NCI-H1694 treated with DMSO at 0.1 percent for 48 hours (cell line): Measurements from ENCODE around the gene SLC5A11.
A peak's percentile ranks its signal among the peaks of the same experiment; 100 is the strongest.
"Not testable (repeated sequence)": the region's sequence is repeated elsewhere in the genome, so short reads cannot be mapped to it uniquely, and the experiment has no call there.

Experiments
- DNase-seq: peaks from one replicate; lab custom pipeline; 2025; lab: John Stamatoyannopoulos, UW

SLC5A11 gene

GRCh38 chr16:24845726-24846547 lies at the start of gene SLC5A11:
TSS of gene SLC5A11 (plus strand) at chr16:24845963. CDS start at chr16:24858644, 12,681 bp downstream.
- no peak for DNase-seq

GRCh38 chr16:24800586-24800985 lies 45.2 kb upstream of the SLC5A11 start:
- no peak for DNase-seq

GRCh38 chr16:24801761-24802302 lies 43.9 kb upstream of the SLC5A11 start:
- no peak for DNase-seq

GRCh38 chr16:24805484-24805883 lies 40.3 kb upstream of the SLC5A11 start:
- no peak for DNase-seq

- no peak for DNase-seq
Observed at GRCh38 chr16:24807301-24807700, 38.5 kb upstream of the SLC5A11 start.

DNA sequence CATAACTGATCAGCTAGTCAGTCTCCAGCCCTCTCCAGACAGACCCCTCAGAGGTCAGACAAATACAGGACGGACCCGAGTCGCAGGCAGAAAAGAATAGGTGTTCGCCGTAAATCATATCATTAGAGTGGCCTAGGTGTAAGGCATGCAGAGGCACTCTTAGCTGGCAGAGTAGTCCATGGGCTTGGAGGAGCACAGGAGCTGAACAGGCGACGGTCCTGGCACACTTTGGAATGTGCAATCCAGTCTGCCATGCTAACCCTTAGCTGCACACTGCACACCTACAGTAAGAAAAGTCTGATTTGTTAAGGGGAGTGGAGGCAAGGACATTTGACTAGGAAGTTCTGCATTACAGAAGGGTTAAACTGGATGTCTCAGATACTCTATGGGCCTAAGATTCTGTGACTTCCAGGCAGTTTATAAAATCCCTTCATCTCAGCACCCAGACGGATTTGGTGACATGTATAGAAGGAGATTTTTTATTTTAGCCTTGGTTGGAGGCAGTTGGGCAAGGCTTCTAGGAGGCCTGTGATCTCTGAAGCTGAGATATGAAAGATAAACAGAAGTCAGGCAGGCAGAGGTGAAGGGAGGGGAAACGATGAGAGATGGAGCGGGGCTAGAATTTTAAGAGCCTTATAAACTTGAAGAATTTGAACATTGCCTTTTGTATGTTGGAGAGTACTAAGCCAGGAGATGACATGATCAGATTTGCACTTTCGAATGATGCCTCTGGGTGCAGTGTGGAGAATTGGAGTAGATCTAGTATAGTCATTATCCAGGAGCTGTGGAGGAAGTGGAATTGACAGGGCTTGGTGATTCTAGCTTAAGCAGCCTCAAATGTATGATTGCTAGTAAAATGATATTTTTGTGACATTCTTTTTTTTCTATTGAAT lies 34.6 kb upstream of the SLC5A11 start:
- no peak for DNase-seq

DNA sequence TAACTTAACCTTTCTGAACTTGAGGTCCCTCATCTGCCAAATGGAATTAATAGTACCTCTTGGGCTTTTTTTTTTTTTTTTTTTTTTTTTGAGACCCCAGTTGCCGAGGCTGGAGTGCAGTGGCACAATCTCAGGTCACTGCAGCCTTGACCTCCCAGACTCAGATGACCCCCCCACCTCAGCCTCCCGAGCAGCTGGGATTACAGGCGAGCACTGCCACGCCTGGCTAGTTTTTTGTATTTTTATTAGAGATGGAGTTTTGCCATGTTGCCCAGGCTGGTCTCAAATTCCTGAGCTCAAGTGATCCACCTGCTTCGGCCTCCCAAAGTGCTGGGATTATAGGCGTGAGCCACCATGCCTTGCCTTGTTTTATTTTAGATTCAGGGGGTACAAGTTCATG lies 33.0 kb upstream of the SLC5A11 start:
- not testable (repeated sequence) for DNase-seq

- no peak for DNase-seq
Observed at GRCh38 chr16:24815021-24815420, 30.7 kb upstream of the SLC5A11 start.

GRCh38 chr16:24816688-24817087 lies 29.1 kb upstream of the SLC5A11 start:
- DNase-seq, result no peak

GRCh38 chr16:24819462-24820040 lies 26.2 kb upstream of the SLC5A11 start:
- no peak for DNase-seq

- no peak for DNase-seq
Observed at GRCh38 chr16:24820522-24820921, 25.2 kb upstream of the SLC5A11 start.

GRCh38 chr16:24821129-24821528 lies 24.6 kb upstream of the SLC5A11 start:
- no peak for DNase-seq

DNA sequence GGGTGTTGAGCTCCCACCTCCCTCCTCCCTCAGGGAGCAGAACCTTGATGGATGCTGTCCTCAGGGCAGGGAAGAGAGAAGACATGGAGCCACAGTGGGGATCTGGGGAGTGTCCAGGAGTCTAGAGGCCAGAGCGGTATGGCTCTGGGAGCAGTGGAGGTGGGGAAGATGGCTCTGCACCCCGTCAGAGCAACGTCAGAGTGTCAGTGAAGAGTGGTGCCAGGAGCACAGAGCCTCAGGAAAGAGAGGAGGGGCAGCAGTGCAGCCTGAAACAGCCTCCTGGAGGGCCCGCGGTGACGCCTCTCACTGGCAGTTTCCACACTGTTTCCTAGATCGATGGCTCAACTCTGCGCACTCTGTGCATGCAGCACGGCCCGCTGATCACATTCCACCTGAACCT lies 23.2 kb upstream of the SLC5A11 start:
- DNase-seq, result no peak

- DNase-seq, result no peak
Observed at GRCh38 chr16:24822974-24823373, 22.8 kb upstream of the SLC5A11 start.

DNA sequence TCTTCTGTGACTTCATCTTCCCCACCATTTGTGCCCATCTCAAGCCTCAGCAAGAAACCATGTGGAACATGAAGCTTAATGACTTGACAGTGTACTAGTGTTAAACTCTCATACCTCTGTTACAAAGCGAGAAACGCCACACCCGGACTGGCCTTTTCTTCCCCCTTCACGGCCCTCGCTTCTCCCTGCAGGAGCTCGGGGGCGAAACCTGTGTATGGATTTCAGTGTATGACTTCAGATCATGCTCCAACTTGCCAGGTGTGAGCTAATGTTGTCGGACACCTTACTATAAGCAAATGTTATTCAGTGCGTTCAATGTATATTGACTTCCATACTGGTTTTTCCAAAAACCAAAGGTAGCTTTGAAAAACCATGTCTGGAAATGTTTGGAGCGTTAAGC lies 20.1 kb upstream of the SLC5A11 start:
- no peak for DNase-seq

DNA sequence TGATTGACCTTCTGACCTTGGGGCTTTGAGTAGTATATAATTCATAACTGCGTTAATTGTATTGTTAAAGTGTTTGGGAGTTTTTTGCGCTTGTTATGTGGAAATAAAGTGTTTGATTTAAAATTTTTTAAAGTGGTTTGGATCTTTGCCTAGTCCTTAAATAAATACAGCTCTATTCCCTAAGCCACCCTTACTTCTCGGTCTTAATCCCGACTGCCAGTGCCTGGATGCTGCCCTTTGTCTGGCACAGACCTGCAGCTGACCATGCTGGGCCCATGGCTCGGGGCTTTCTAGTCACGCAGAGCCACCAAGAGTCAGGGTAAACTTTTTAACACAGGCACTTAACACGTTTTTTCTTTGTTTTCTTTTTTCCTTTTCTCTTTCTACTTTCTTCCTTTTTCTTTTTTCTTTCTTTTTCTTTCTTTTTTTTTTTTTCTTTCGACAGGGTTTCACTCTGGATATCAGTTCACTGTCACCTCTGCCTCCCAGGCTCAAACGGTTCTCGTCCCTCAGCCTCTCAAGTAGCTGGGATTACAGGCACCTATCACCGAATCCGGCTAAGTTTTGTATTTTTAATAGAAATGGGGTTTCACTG lies 19.6 kb upstream of the SLC5A11 start:
- no peak for DNase-seq

GRCh38 chr16:24826817-24827566 lies 18.8 kb upstream of the SLC5A11 start:
- no peak for DNase-seq

- no peak for DNase-seq
Observed at GRCh38 chr16:24829153-24829552, 16.6 kb upstream of the SLC5A11 start.

- no peak for DNase-seq
Observed at GRCh38 chr16:24833352-24833751, 12.4 kb upstream of the SLC5A11 start.

DNA sequence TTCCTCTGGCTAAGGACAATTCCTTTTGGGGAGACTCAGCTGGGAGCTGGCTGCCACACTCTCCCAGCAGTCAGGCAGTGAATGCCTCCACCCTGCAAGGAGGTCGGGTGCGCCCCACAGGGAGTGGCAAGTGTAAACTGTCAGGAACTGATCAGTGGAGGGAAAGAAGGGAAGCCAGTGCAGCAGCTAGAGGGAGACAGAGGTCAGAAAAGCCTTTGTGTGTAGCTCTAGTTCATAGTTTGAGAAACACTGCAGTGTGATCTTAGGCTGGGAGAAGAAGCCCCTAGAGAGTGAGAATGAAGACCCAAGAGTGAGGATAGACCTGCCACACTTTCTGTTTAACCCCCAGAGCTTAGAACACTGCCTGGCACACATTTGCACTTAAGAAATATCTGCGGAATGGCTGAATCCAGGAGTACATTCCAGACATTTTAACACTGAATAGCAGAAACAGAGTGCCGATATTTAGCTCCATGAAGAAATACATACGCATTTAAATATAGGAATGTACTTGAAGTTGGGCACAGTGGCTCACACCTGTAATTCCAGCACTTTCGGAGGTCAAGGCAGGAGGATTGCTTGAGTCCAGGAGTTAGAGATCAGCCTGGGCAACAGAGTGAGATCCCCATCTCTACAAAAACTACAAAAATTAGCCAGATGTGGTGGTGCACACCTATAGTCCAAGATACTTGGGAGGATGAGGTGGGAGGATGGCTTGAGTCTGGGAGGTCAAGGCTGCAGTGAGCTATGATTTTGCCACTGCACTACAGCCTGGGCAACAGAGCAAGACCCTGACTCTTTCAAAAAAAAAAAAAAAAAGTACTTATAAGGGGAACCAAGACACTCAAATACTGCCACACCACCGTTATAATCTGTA lies 11.1 kb upstream of the SLC5A11 start:
- DNase-seq, result peak; percentile 55
